Gastroesophageal sphincter (tissue), 4 donors: ENCODE measurements around the gene SIPA1L3. TPM values are rescaled to one million over a fixed set of nuclear protein-coding genes. Genes with fewer than 3 reads are reported as not detected.

ENCODE experiments used
- ATAC-seq: fragments of 150-250 bp; one replicate; pipeline ENCODE4 v1.9.1; 2016; ENCODE audit warnings: mild to moderate bottlenecking, moderate library complexity
- H3K27ac ChIP-seq, 4 donors: fragments of 200-600 bp; sonication (generic) in 3 of 4; 1 replicate in 3 of 4; 2 replicates in 1 of 4; pipeline ENCODE4 v1.5.1; 2016 to 2019
- H3K27me3 ChIP-seq: fragments of 200-600 bp; sonication (generic); one replicate; pipeline ENCODE4 v1.5.1; 2019
- H3K36me3 ChIP-seq, 2 donors: fragments of 200-600 bp; sonication (generic); one replicate each; pipeline ENCODE4 v1.5.1; 2019; ENCODE audit warnings: control low read depth in 1 of 2
- H3K4me1 ChIP-seq, 3 donors: fragments of 200-600 bp; sonication (generic); 1 replicate in 2 of 3; 2 replicates in 1 of 3; pipeline ENCODE4 v1.5.1; 2016 to 2019; ENCODE audit warnings: control low read depth in 2 of 3
- H3K4me3 ChIP-seq, 2 donors: fragments of 200-600 bp; sonication (generic); one replicate each; pipeline ENCODE4 v1.5.1; 2019; ENCODE audit warnings: mild to moderate bottlenecking in 1 of 2, moderate library complexity in 1 of 2
- H3K9me3 ChIP-seq, 3 donors: fragments of 200-600 bp; sonication (generic); one replicate each; pipeline ENCODE4 v1.5.1; 2017 to 2019; ENCODE audit warnings: control low read depth in 2 of 3
- EP300 ChIP-seq: sonication (generic); formaldehyde crosslinking; IDR thresholded peaks from one replicate; pipeline ENCODE4 v1.6.1; 2017; ENCODE audit warnings: antibody characterized with exemption, mild to moderate bottlenecking
- POLR2A ChIP-seq, 2 donors: fragments of 450-650 bp; IDR thresholded peaks; one replicate each; pipeline ENCODE4 v1.6.1; 2017; ENCODE audit warnings: antibody characterized with exemption in 2 of 2, mild to moderate bottlenecking in 2 of 2, moderate library complexity in 1 of 2
- POLR2AphosphoS5 ChIP-seq: sonication (generic); formaldehyde crosslinking; IDR thresholded peaks from one replicate; pipeline ENCODE4 v1.6.1; 2017; ENCODE audit warnings: antibody characterized with exemption
- WGBS, 2 donors: methylation state at CpG; one replicate each; pipeline ENCODE4 v1.1.5; 2018; ENCODE audit warnings: low coverage in 1 of 2; 5-methylcytosine and 5-hydroxymethylcytosine counted together
- total RNA-seq, 4 donors: library from RNA; depleted of rRNA; stranded (reverse); fragments of >200 nt; gene quantifications; one replicate each; pipeline ENCODE4 v1.1.0, GENCODE V29; 2016
- TF ChIP-seq, protein P1 (sequence below), 4 experiments: fragments of 200-600 bp in 2 of 4; fragments of 450-650 bp in 2 of 4; sonication (generic) in 1 of 4; IDR thresholded peaks; one replicate each; pipeline ENCODE4 v1.5.1; 2017 to 2019; ENCODE audit warnings: antibody characterized with exemption in 4 of 4, mild to moderate bottlenecking in 2 of 4, moderate library complexity in 2 of 4

SIPA1L3 gene
- total RNA-seq, 4 donors from 2014 or later = 5.9 to 20.2 (median 11.8) TPM

- Histone ChIP-seq H3K4me3 (no peak overlapping the region), H3K4me1 (no peaks in the 10 kb centered on the region), H3K36me3 (peaks cover 0 to 26% of the 10 kb centered on the region in 2 donors), H3K27me3 (no peaks in the 10 kb centered on the region), H3K9me3 (peaks cover 0 to 5% (median 0%) of the 10 kb centered on the region in 3 donors), H3K27ac (no peak overlapping the region)
- no peak for TF ChIP-seq EP300
- ATAC-seq = no peak
- no CpG with 5 or more reads among the region's 51 CpGs for WGBS, 2 donors
These were observed 174.7 kb downstream of the SIPA1L3 start for GRCh38 chr19:38081547-38082255.

- no peak overlapping the region for H3K4me3 ChIP-seq
- no CpG with 5 or more reads among the region's 78 CpGs for WGBS, 2 donors
- TF ChIP-seq, protein P1, sequence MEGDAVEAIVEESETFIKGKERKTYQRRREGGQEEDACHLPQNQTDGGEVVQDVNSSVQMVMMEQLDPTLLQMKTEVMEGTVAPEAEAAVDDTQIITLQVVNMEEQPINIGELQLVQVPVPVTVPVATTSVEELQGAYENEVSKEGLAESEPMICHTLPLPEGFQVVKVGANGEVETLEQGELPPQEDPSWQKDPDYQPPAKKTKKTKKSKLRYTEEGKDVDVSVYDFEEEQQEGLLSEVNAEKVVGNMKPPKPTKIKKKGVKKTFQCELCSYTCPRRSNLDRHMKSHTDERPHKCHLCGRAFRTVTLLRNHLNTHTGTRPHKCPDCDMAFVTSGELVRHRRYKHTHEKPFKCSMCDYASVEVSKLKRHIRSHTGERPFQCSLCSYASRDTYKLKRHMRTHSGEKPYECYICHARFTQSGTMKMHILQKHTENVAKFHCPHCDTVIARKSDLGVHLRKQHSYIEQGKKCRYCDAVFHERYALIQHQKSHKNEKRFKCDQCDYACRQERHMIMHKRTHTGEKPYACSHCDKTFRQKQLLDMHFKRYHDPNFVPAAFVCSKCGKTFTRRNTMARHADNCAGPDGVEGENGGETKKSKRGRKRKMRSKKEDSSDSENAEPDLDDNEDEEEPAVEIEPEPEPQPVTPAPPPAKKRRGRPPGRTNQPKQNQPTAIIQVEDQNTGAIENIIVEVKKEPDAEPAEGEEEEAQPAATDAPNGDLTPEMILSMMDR (IDR thresholded peaks at IDR 0.05) = no peak
- no peak for TF ChIP-seq EP300
- TF ChIP-seq POLR2A (IDR thresholded peaks at IDR 0.05) = no peak
- no peak for TF ChIP-seq POLR2AphosphoS5
- no peaks in the 10 kb centered on the region for H3K27me3 ChIP-seq
- ATAC-seq = no peak
- H3K4me1 ChIP-seq = no peaks in the 10 kb centered on the region
- H3K27ac ChIP-seq = no peak overlapping the region
- H3K36me3 ChIP-seq = peaks cover 0 to 26% of the 10 kb centered on the region in 2 donors
- no peaks in the 10 kb centered on the region for H3K9me3 ChIP-seq
These were observed 175.5 kb downstream of the SIPA1L3 start for GRCh38 chr19:38082256-38083118.

DNA sequence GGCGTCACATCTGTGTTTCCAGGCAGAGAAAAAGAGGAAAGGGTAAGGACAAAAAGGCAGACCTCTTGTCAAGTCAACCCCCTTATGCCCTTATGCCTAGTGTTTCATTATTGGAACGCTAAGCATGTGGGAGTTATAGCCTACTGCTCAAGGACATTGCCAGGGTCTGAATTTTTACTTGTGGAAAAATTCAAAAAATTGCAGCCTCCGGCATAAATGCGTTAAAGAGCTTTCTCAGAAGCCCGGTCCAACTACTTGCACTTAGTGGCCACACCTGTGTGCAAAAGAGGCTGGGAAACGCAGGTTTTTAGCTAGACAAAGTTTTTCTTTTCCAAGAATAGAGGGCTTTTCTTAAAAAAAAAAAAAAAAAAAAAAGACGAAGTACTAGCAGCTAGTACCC, 177.2 kb downstream of the SIPA1L3 start:
- H3K36me3 ChIP-seq = peaks cover 0 to 40% of the 10 kb centered on the region in 2 donors
- ATAC-seq = no peak
- no peak for TF ChIP-seq POLR2A (IDR thresholded peaks at IDR 0.05)
- WGBS, 2 donors = 90 to 93% methylated on average over 7 of the region's 7 CpGs
- no peak overlapping the region for H3K27ac ChIP-seq
- H3K9me3 ChIP-seq = no peaks in the 10 kb centered on the region
- no peaks in the 10 kb centered on the region for H3K27me3 ChIP-seq
- H3K4me3 ChIP-seq = no peak overlapping the region
- H3K4me1 ChIP-seq = no peaks in the 10 kb centered on the region

DNA sequence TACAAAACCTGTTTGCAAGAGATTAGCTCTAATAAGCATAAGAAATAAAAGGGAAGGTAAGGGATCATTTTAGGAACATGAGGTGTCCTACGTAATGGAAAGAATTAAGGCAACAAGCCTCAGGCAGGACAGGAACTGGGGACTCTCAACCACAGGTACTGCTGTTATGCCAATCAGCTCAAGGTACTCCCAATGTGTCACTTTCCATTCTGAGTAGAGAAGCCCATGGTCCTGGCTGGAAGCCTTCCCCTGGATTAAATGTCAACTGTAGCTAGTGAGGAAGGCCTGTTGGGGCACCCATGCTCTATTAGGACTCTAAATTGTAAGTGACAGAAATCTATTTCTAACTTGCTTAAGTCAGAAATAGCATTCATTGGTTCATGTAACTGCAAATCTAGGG, 182.4 kb downstream of the SIPA1L3 start:
- 80 to 81% methylated on average over 1 of the region's 1 CpG for WGBS, 2 donors
- no peak overlapping the region for H3K27ac ChIP-seq
- H3K4me1 ChIP-seq = no peaks in the 10 kb centered on the region
- H3K4me3 ChIP-seq = no peak overlapping the region
- no peak for TF ChIP-seq EP300
- TF ChIP-seq, protein P1 (IDR thresholded peaks at IDR 0.05) = no peak
- TF ChIP-seq POLR2AphosphoS5 = no peak
- no peak for TF ChIP-seq POLR2A (IDR thresholded peaks at IDR 0.05)
- no peaks in the 10 kb centered on the region for H3K27me3 ChIP-seq
- peaks cover 0 to 42% of the 10 kb centered on the region in 2 donors for H3K36me3 ChIP-seq
- ATAC-seq = no peak
- H3K9me3 ChIP-seq = no peaks in the 10 kb centered on the region

- Histone ChIP-seq H3K27ac (no peak overlapping the region), H3K4me3 (no peak overlapping the region), H3K9me3 (no peaks in the 10 kb centered on the region), H3K4me1 (no peaks in the 10 kb centered on the region), H3K27me3 (no peaks in the 10 kb centered on the region), H3K36me3 (peaks cover 0 to 42% of the 10 kb centered on the region in 2 donors)
- TF ChIP-seq, protein P1 (IDR thresholded peaks at IDR 0.05) = no peak
- TF ChIP-seq POLR2A (IDR thresholded peaks at IDR 0.05) (no peak), EP300 (no peak), POLR2AphosphoS5 (no peak)
- 78 to 93% methylated on average over 3 to 6 of the region's 8 CpGs for WGBS, 2 donors
- no peak for ATAC-seq
These were observed 186.1 kb downstream of the SIPA1L3 start for GRCh38 chr19:38093154-38093553.
